ENCODE results near the gene CLSTN2.

DNA sequence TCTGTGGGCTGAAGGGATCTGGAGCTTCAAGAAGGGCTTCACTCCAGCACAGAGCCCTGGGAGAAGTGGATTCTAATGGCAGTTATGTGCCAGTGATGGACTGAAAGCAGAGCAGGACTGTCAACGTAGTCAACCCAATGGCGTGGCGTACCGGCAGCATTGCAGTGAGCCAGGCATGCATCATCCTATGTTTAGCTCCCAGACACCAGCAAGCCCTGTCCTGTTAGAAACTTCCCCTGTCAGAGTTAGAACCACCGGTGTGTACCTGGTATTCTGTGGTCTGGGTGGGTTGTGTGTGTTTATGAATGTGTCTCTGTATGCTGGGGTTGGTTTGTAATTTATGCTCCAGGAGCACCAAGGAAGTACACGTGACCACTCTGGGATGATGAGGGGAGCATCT lies 86.3 kb downstream of the CLSTN2 start:
- TF ChIP-seq, protein P1, sequence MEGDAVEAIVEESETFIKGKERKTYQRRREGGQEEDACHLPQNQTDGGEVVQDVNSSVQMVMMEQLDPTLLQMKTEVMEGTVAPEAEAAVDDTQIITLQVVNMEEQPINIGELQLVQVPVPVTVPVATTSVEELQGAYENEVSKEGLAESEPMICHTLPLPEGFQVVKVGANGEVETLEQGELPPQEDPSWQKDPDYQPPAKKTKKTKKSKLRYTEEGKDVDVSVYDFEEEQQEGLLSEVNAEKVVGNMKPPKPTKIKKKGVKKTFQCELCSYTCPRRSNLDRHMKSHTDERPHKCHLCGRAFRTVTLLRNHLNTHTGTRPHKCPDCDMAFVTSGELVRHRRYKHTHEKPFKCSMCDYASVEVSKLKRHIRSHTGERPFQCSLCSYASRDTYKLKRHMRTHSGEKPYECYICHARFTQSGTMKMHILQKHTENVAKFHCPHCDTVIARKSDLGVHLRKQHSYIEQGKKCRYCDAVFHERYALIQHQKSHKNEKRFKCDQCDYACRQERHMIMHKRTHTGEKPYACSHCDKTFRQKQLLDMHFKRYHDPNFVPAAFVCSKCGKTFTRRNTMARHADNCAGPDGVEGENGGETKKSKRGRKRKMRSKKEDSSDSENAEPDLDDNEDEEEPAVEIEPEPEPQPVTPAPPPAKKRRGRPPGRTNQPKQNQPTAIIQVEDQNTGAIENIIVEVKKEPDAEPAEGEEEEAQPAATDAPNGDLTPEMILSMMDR (IDR thresholded peaks at IDR 0.05) = no peak
- no peak for TF ChIP-seq POLR2AphosphoS5 (IDR thresholded peaks at IDR 0.05; ENCODE audit: insufficient read depth in 1 of 2, low read depth in 1 of 2)

Data from vagina (tissue), 2 donors.